HG03025 (cell line): ENCODE results near the gene ACP2.
"Not testable (repeated sequence)": the region's sequence is repeated elsewhere in the genome, so short reads cannot be mapped to it uniquely, and the experiment has no call there.

Experiments used
- ATAC-seq: cut with Tn5 transposase; IDR thresholded peaks from one replicate; pipeline ENCODE4 v1.9.1; 2021; ENCODE audit warnings: mild to moderate bottlenecking, moderate library complexity; ENCODE audit not compliant: unreplicated experiment, low FRiP score

ACP2 gene

GRCh38 chr11:47208008-47208552 is 40.5 kb downstream of the ACP2 start:
- ATAC-seq = not testable (repeated sequence)

GRCh38 chr11:47207459-47207858 is 41.2 kb downstream of the ACP2 start:
- no peak for ATAC-seq

- not testable (repeated sequence) for ATAC-seq
Measured at GRCh38 chr11:47206577-47206976, 42.0 kb downstream of the ACP2 start.

GRCh38 chr11:47204637-47204989 is 44.0 kb downstream of the ACP2 start:
- no peak for ATAC-seq

GRCh38 chr11:47202576-47202975 is 46.0 kb downstream of the ACP2 start:
- no peak for ATAC-seq

GRCh38 chr11:47201015-47201414 is 47.6 kb downstream of the ACP2 start:
- no peak for ATAC-seq

GRCh38 chr11:47198161-47198560 is 50.5 kb downstream of the ACP2 start:
- ATAC-seq = not testable (repeated sequence)

- no peak for ATAC-seq
Measured at GRCh38 chr11:47192111-47192510, 56.5 kb downstream of the ACP2 start.

- not testable (repeated sequence) for ATAC-seq
Measured at GRCh38 chr11:47191137-47191536, 57.5 kb downstream of the ACP2 start.
